Activated gamma-delta T cell treated with Interleukin-2 at 50 U/mL for 16 hours (primary cell): ENCODE measurements around the gene MMP19.
"Not testable (repeated sequence)": the region's sequence is repeated elsewhere in the genome, so short reads cannot be mapped to it uniquely, and the experiment has no call there.

ENCODE experiments used
- DNase-seq: peaks from one replicate; pipeline ENCODE4 v3.0.0-alpha.2; 2020

MMP19 gene, protein sequence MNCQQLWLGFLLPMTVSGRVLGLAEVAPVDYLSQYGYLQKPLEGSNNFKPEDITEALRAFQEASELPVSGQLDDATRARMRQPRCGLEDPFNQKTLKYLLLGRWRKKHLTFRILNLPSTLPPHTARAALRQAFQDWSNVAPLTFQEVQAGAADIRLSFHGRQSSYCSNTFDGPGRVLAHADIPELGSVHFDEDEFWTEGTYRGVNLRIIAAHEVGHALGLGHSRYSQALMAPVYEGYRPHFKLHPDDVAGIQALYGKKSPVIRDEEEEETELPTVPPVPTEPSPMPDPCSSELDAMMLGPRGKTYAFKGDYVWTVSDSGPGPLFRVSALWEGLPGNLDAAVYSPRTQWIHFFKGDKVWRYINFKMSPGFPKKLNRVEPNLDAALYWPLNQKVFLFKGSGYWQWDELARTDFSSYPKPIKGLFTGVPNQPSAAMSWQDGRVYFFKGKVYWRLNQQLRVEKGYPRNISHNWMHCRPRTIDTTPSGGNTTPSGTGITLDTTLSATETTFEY

DNA sequence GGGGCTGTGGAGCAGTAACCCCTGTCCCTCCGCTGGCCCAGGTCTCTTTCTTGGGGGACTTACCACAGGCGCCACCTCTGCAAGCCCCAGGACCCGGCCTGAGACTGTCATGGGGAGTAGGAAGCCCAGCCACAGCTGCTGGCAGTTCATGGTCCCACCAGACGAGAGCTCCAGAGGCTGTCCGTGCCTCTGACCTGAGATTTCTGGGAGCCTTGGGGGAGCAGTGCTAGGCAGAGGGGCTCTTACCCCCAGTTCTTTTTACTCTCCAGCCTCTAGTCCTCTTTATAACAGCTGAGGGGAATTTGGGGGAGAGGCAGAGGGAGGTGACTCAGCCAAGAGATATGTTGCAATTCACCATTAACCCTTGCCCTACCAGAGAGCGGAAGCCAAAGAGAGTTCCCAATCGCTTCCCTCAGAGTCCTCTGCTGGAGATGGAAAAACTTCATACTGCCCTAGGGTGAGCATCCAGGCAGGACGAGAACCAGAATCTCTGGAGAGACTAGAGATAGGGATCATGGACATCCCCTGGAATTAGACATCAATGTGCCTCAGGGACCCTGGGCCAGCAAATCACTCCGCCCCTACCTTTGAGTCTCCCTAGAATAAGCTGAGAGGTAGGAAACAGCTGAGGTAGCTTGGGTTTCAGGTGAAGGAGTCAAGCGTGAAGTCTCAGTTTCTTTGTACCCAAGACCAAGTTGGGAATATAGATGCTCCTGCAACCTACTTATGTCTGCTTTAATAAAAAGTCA, at the start of gene MMP19:
TSS of gene MMP19 (minus strand) at position 256 of the 749 bp plus-strand sequence. CDS start at position 150, 106 bp downstream.
- no peak for DNase-seq

DNA sequence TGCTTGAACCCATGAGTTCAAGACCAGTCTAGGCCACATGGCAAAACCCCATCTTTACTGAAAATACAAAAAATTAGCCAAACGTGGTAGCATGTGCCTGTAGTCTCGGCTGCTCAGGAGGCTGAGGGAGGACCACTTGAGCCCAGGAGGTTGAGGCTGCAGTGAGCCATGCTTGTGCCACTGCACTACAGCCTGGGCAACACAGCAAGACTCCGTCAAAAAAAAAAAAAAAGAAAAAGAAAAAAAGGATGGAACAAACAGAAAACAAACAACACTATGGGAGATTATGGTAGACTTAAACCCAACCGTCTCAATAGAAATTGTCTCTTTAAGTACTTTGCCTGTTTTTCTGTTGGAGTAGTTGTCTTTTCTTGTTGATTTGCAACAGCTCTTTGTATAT, 48.6 kb upstream of the MMP19 start:
- DNase-seq, result no peak

DNA sequence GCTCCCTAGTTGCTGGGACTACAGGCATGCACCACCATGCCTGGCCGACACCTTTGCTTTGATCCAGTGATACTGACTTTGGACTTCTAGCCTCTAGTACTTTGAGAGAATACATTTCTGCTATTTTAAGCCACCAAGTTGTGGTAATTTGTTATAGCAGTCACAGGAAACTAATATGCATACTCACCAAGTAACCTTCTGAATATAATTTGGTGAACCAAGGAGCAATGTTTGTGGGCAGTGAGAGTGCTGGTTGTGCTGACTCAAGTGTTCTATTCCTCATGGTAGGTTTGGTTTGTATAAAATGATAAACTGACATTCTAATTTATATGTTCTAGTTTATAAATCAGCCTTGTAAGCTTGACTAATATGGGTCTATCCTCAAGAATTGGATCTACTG, 42.4 kb upstream of the MMP19 start:
- DNase-seq, result no peak

DNA sequence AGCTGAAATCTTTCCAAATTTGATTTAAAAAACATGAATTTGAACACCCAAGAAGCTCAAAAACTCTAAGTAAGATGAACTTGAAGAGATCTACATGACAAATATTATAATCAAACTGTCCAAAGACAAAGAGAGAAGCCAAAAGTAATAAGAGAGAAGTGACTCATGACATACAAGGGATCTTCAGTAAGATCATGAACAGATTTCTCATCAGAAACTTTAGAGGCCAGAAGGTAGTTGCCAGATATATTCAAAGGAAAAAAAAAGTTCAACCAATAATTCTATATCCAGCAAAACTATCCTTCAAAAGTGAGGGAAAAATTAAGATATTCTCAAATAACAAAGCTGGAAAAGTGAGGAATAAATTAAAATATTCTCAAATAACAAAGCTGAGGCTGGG, 35.1 kb upstream of the MMP19 start:
- no peak for DNase-seq

DNA sequence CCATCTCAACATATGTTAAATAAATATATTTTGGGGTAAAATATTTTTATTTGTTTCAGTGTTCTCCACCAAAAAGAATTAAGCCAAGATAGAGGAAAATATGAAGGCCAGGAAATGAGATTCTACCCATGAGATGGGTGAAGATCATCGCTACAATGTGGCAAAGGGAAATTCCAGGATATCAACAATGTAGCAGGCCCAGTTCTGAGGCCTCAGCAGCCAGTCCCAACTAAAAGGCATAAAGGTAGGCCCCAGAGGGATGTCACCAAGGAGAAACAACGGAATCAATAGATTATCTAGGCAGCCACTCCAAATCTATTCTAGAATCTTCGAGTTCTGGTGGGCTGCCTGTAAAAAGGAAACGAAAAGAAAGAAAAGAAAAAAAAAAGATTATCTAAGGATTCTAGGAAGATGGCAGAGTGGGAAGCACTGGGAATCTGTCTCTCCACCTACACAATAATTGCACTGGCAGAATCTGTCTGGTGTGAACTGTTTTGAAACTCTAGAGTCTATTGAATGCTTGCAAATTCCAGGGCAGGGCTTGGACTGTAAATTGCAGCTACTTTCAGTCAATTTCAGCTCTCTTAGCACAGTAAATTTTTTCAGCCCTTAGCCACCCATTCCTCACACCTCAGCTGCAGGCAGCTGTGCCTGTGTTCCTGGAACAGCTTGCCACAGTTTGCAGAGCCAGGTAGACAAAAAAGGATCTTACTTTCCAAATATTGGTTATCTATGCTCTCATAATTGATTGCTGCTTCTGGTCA, 33.1 kb upstream of the MMP19 start:
- DNase-seq, result no peak

DNA sequence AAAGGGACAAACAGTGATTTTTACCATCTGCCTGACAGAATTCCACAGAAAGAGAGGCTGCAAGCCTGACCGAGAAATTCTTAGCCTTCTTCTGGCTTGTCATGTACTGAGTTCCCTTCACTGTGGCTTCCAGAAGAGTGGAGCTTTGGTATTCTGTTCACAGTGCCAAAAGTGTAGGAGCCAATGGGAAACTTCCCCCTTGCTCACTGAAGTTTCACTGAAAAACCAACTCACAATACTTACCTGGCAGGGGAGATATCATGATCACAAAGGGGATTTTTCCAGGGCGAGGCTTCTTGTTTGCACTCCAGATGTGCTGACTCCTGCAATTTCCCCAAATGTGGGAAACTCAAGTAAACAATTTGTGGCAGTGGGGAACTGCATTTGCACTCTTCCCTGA, 31.7 kb upstream of the MMP19 start:
- no peak for DNase-seq

DNA sequence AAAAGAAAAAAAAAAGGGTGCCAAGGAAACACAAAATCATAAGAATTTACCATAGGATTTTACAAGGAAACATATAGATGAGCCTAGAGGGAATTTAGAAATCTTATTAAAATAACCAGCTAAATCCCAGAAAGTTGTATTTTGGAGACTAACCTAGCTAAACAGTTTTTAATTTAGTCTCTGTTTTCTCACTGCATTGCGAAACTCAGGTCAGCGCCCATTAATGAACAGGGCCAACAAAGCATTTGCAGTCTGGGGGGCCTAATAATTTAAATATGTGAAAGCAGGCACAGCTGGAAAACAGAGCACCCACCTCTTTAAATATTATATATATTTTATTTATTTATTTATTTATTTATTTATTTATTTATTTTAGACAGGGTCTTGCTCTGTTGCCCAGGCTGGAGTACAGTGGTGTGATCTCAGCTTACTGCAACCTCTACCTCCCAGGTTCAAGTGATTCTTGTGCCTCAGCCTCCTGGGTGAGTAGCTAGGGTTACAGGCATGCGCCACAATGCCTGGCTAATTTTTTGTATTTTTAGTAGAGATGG, 23.8 kb upstream of the MMP19 start:
- not testable (repeated sequence) for DNase-seq

DNA sequence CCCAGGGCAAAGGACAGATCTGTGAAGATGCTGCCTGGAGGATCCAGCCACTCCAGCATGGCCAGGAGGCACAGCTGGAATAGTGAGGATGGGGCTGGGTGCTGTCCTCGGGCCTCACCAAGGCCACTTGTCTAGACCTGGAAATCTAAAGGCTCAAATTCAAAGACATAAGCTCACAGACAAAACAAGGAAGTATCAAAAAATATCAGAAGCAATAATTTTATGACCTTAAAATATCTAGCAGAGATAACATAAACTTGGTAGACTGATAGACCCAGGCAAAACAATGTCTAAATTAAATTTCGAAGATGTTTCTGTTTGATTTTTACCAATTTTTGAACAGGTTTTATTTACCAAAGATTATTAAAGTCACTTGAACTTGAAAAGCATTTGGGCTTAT, 22.6 kb upstream of the MMP19 start:
- no peak for DNase-seq

DNA sequence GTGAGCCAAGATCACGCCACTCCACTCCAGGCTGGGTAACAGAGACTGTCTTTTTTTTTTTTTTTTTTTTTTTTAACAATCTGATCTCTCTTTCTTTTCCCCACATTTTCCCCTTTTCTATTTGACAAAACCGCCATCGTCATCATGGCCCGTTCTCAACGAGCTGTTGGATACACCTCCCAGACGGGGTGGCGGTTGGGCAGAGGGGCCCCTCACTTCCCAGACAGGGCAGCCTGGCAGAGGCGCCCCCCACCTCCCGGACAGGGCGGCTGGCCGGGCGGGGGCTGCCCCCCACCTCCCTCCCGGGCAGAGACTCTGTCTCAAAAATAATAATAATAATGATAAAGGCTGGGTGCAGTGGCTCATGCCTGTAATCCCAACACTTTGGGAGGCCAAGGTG, 20.2 kb upstream of the MMP19 start:
- not testable (repeated sequence) for DNase-seq

DNA sequence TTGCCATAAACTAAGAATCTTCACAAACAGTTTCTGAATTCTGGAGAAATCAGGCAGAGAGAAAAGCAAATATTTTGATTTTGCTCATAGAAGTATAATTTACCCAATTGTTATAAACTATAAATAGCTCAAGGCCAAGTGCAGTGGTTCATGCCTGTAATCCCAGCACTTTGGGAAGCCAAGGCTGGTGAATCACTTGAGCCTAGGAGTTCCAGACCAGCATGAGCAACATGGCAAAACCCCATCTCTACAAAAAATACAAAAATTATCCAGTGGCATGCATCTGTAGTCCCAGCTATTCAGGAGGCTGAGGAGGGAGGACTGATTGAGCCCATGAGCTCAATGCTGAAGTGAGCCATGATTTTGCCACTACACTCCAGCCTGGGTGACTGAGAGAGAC, 19.6 kb upstream of the MMP19 start:
- DNase-seq, result no peak

DNA sequence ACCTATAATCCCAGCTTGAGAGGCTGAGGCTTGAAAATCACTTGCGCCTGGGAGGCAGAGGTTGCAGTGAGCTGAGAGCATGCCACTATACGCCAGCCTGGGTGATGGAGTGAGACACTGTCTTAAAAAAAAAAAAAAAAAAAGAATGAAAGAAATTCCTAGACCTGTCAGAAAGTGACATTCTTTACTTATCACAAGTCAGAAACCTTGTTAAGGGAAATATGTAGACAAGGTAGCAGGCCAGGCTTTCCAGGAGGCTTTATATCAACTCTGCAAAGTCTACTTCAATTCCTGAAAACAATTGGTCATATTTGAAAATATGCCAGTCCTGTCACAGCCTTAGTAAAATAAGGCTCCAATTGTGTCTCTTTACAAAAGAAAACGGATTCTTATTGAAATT, 19.1 kb upstream of the MMP19 start:
- DNase-seq, result no peak

DNA sequence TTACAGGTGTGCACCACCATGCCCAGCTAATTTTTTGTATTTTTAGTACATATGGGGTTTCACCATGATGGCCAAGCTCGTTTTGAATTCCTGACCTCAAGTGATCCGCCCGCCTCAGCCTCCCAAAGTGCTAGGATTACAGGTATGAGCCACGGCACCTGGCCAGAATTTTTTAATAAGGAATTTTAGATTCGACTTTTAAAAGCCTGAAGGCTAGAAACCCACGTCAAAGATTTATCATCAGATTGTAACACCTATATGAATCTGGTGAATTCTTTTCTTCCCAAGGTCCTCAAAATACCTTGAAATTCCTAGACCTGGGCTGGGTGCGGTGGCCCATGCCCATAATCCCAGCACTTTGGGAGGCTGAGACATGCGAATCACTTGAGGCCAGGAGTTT, 18.7 kb upstream of the MMP19 start:
- DNase-seq, result no peak

DNA sequence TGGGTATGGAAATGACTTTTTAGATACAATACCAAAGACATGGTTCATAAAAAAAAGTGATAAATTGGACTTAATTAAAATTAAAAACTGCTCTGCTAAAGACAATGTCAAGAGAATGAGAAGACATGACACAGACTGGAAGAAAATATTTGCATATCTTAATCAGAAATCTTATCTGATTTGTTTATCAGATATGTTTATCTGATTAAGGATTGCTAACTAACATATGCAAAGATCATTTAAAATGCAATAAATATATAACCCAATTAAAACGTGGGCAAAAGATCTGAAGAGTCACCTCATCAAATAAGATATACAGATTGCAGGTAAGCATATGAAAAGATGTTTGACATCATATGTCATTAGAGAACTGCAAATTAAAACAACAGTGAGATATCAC, 10.0 kb upstream of the MMP19 start:
- no peak for DNase-seq

DNA sequence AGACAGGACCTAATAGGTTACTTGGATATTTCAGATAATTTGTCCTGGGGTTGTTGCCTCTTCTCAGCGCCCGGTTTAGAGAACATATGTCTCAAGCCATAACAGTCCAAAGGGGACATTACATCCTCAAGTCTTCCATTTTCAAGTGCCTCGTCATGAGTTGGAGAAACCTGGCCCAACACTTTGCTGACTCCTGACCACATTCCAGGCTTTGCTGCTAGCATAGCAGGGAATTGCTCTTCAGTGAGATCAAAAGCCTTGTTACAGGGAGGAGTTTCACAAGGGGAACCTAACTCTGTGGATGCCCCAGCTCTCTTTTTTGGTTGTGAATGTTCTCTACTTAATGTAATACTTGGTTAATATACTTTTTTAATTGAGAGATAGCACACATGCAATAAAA, 8.2 kb upstream of the MMP19 start:
- DNase-seq, result no peak

DNA sequence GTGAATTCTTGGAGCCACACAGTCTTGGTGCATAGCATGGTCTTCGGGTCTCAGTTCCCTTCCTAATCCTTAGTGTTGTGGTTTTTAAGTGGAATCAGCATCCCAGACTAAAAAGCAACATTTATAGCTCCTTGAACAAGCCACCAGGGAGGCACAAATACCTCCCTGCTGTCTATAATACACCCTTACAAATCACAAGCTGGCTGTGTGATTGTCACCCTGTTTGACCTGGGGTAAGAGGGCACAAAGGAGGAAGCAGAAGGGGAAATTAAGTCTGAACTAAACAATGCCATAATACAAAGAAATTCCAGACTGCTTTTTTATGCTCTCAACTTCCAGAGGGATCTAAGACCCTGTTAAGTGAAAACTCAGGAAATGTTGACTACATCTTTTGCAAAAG, 7.7 kb upstream of the MMP19 start:
- DNase-seq, result no peak

DNA sequence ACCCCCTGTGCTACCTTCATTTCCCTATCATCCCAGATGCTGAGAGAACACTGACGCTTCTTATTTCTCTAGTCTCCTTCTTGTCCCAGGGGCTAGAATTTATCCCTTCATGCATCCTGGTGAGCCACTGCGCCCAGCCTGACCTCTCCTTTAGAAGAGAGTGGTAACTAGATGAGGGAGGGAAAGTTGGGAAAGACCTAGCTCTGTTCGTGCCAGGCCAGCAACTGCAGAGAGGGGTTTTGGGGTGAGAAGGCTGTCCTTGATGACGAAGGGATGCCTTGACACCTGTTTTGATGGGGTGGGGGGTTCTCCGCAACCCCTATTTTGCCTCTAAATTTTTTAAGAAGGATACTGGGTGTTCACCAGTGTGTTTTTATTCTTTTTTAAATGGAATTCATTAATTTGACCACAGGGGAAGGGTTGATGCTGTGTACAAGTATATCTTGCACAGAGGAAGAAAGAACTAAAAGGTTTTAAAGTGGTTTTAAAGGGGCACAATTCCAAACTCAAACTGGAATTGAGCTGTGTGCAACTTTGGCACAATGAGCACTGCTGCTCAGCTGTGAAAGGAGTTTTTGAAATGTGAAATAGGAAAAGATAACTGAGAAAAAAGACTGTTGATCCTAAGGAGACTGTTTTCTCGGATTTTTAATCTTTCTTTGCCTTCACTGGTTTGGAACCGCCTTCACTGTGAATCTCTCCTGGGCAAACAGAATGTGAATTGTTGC, 7.0 kb upstream of the MMP19 start:
- DNase-seq, result no peak

DNA sequence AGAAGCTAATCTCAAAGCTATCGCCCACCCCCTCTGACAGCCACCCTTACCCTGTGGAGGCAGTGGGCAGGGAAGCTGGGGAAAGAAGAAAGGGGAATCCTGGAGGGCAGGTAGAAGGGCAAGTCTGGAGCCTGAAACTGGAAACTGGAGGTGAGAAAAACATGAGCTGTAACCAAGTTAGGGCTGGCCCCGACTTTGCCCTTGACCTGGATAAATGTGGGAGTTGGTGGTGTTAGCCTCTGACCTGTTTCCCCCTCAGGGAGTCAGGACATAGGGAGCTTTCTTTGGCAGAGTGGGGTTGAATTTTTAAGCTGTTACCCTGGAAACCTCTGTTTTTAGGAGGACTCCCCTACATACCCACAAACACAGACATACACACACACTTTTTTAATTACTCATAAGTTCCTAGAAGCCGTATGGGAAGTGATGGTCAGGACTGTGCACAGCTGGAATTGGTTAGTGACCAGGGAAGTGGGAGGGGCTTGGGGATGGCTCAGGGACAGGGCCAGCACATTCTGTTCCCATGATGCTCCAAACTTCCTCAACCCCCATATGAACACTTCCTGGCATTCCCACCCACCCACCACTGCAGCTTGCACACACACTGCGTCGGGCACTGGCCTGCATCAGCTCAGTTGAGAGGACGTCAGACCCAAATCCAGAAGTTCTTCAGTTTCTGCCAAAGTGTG, 5.0 kb upstream of the MMP19 start:
- no peak for DNase-seq

DNA sequence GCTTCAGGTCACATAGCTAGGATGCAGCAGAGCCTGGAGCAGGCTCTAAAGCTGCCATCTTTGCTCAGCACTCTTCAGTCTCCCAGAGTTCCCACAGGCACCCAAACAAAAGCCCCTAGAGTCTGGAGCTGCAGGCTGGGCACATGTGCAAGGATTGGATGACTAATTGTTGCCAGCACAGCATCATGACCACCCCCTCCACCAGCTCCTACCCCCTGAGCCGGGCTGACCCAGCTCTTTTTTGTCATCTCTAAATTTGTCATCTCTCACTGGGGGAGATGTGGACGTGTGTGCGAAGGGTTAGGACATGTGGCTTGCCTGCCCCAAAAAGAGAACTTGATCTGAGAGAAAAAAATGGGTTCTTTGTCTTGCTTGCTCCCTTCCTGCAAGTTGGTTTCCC, 4.3 kb upstream of the MMP19 start:
- DNase-seq, result no peak

DNA sequence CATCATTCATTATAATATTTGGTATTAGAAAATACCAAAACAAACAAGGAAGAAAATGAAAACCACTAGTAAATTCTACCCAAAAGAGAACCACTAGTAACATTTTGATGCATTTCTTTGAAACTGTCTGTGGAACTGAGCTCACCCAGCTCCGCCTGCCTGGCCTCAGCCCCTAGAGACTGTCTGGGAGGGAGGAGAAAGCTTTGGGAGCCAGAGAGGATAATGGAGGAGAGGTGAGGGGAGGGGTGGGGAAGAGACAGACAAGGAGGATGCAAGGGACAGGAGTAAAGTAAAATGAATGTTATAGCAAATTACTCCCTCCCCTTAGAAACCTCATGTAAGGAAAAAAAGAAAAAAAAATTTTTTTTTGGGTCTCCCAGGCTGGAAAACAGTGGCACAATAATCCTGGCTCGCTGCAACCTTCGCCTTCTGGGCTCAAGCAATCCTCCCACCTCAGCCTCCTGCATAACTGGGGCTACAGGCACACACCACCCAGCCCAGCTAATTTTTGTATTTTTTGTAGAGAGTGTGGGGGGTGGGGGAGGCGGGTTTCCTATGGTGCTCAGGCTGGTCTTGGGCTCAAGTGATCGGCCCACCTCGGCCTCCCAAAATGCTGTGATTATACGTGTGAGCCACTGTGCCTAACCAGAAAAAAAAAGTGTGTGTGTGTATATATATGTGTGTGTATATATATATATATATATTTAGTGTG, 3.2 kb upstream of the MMP19 start:
- no peak for DNase-seq

DNA sequence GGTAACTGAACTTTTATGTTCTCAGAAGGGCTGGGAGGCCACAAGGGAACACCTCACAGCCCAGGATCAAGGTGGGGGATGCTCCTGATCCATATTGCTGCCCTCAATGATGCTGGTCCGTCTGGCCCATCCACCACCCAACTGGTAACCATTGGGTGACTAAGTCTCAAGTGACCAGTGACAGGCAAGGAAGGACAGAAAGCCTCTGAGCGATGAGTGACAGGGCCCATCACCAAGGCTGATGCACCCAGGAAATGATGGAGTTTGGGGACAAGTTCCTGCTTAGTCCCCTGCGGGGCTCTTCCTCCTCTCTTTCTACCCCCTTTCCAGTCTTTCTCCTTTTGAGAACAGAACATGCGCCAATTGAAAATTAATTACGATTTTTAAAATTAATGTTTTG, 2.6 kb upstream of the MMP19 start:
- DNase-seq, result no peak

DNA sequence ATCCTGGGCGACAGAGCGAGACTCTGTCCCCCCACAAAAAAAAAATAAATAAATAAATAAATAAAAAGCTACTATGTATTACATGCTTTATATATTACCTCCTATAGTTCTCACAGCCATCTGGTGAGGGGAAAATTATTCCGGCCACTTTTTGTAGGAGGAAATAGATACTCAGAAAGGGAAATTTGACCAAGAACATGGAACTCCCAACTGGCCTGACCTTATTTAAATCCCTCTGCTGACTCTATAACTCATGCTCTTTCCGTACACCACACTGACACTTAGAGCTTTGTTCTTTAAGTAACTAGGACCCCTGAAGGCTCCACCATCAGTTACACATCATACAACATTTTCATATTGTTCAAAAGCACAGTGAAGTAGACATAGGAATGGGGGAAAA, 2.2 kb upstream of the MMP19 start:
- DNase-seq, result no peak
